Measurements from ENCODE around the gene SIGLEC12. TPM values are rescaled to one million over a fixed set of nuclear protein-coding genes. Genes with fewer than 3 reads are reported as not detected.
A peak's percentile ranks its signal among the peaks of the same experiment; 100 is the strongest.

The SIGLEC12 gene
- total and polyA plus RNA-seq, 9 of the 15 experiments (the other 6 are each of a cell fraction or from before 2014, with no cell fraction given), result 0.08 to 1.3 (median 0.54) TPM

DNA sequence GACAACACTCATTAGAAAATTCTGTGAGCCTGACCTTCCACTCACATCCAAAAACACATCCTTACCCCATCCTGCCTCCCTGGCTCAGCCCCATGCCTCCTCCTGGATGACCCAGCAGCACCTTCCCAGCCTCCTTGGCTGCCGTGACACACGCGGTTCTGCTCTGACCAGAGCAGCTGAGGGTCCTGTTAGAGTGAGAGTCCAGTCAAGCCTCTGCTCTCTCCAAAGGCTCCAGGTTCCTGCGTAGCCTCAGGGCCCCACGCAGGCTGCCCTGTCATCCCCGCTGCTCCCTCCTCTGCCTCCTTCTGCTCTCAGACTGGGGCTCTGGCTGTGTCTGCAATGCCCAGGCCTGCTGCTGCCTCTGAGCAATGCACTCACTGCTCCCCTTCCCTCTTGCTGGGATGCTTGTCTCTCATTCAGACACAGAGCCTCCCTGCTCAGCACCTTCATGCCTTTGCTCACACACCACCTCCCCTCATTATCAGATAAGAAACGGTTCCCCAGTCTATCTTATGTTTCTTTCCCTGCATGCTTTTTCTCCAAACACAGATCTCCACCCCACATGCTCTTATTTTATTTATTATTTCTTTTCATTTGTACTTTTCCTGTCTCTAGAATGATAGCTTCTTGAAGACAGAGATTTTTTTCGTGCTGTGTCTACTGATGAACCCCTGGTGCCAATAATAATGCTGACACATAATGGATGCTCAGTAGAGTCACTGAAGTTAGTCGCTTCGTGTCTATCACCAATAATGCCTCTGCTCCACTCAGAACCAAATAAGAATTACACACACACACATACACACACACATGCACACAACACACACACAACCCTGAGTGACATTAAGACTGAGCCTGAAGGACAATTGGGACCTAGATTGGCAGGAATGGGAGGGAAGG lies 40.1 kb upstream of the SIGLEC12 start (continued):
- TF ChIP-seq, protein P1, sequence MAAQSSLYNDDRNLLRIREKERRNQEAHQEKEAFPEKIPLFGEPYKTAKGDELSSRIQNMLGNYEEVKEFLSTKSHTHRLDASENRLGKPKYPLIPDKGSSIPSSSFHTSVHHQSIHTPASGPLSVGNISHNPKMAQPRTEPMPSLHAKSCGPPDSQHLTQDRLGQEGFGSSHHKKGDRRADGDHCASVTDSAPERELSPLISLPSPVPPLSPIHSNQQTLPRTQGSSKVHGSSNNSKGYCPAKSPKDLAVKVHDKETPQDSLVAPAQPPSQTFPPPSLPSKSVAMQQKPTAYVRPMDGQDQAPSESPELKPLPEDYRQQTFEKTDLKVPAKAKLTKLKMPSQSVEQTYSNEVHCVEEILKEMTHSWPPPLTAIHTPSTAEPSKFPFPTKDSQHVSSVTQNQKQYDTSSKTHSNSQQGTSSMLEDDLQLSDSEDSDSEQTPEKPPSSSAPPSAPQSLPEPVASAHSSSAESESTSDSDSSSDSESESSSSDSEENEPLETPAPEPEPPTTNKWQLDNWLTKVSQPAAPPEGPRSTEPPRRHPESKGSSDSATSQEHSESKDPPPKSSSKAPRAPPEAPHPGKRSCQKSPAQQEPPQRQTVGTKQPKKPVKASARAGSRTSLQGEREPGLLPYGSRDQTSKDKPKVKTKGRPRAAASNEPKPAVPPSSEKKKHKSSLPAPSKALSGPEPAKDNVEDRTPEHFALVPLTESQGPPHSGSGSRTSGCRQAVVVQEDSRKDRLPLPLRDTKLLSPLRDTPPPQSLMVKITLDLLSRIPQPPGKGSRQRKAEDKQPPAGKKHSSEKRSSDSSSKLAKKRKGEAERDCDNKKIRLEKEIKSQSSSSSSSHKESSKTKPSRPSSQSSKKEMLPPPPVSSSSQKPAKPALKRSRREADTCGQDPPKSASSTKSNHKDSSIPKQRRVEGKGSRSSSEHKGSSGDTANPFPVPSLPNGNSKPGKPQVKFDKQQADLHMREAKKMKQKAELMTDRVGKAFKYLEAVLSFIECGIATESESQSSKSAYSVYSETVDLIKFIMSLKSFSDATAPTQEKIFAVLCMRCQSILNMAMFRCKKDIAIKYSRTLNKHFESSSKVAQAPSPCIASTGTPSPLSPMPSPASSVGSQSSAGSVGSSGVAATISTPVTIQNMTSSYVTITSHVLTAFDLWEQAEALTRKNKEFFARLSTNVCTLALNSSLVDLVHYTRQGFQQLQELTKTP (IDR thresholded peaks at IDR 0.05; ENCODE audit: low read depth in 1 of 2, partially characterized antibody in 2 of 2), result peak; percentile 26 to 61
- TF ChIP-seq, protein P2, sequence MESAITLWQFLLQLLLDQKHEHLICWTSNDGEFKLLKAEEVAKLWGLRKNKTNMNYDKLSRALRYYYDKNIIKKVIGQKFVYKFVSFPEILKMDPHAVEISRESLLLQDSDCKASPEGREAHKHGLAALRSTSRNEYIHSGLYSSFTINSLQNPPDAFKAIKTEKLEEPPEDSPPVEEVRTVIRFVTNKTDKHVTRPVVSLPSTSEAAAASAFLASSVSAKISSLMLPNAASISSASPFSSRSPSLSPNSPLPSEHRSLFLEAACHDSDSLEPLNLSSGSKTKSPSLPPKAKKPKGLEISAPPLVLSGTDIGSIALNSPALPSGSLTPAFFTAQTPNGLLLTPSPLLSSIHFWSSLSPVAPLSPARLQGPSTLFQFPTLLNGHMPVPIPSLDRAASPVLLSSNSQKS (CRISPR knock-in tag; IDR thresholded peaks at IDR 0.05), result no peak
- TF ChIP-seq ZNF696 (CRISPR knock-in tag; conservative IDR thresholded peaks at IDR 0.05) (no peak), ZFX (CRISPR knock-in tag; IDR thresholded peaks at IDR 0.05) (0 out of 2 replicates have a peak, but pooled peaks have one; percentile 16), ZNF124 (CRISPR knock-in tag; IDR thresholded peaks at IDR 0.05) (no peak), ZEB2 (IDR thresholded peaks at IDR 0.05) (no peak), RCOR1 (IDR thresholded peaks at IDR 0.05; ENCODE audit: borderline replicate concordance in 1 of 2, low read depth in 2 of 2, low read length in 2 of 2) (peak in 1 of 2 experiments; percentile 46; a peak in 1 of 4 replicates), BCOR (IDR thresholded peaks at IDR 0.05) (no peak), RNF2 (IDR thresholded peaks at IDR 0.05) (peak; percentile 38; the same call in 1 of the 2 replicates), ATF1 (CRISPR knock-in tag; IDR thresholded peaks at IDR 0.05) (no peak), ATF1 (tag; IDR thresholded peaks at IDR 0.05) (0 out of 2 replicates have a peak, but pooled peaks have one; percentile 35), SRSF9 (IDR thresholded peaks at IDR 0.05; ENCODE audit: borderline replicate concordance, low read depth, low read length) (no peak), MTA3 (IDR thresholded peaks at IDR 0.05; ENCODE audit: borderline replicate concordance) (peak; percentile 41; the same call in 1 of the 2 replicates)
- TF ChIP-seq, protein P3, sequence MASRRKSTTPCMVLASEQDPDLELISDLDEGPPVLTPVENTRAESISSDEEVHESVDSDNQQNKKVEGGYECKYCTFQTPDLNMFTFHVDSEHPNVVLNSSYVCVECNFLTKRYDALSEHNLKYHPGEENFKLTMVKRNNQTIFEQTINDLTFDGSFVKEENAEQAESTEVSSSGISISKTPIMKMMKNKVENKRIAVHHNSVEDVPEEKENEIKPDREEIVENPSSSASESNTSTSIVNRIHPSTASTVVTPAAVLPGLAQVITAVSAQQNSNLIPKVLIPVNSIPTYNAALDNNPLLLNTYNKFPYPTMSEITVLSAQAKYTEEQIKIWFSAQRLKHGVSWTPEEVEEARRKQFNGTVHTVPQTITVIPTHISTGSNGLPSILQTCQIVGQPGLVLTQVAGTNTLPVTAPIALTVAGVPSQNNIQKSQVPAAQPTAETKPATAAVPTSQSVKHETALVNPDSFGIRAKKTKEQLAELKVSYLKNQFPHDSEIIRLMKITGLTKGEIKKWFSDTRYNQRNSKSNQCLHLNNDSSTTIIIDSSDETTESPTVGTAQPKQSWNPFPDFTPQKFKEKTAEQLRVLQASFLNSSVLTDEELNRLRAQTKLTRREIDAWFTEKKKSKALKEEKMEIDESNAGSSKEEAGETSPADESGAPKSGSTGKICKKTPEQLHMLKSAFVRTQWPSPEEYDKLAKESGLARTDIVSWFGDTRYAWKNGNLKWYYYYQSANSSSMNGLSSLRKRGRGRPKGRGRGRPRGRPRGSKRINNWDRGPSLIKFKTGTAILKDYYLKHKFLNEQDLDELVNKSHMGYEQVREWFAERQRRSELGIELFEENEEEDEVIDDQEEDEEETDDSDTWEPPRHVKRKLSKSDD (conservative IDR thresholded peaks at IDR 0.05; ENCODE audit: low read length), result no peak
- TF ChIP-seq, protein P4, sequence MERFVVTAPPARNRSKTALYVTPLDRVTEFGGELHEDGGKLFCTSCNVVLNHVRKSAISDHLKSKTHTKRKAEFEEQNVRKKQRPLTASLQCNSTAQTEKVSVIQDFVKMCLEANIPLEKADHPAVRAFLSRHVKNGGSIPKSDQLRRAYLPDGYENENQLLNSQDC (CRISPR knock-in tag; IDR thresholded peaks at IDR 0.05), result no peak
- TF ChIP-seq, protein P5, sequence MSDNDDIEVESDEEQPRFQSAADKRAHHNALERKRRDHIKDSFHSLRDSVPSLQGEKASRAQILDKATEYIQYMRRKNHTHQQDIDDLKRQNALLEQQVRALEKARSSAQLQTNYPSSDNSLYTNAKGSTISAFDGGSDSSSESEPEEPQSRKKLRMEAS (CRISPR knock-in tag; IDR thresholded peaks at IDR 0.05), result peak; percentile 23; the same call in 1 of the 2 replicates
- TF ChIP-seq, protein P6, sequence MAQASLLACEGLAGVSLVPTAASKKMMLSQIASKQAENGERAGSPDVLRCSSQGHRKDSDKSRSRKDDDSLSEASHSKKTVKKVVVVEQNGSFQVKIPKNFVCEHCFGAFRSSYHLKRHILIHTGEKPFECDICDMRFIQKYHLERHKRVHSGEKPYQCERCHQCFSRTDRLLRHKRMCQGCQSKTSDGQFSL (CRISPR knock-in tag; IDR thresholded peaks at IDR 0.05), result no peak
- TF ChIP-seq, protein P6 (tag; IDR thresholded peaks at IDR 0.05), result 0 out of 4 replicates have a peak, but pooled peaks of 1 of the 2 experiments have one; percentile 57

Data from K562 (cell line).